HG03064 (cell line): ENCODE measurements around the gene LDLRAD4.
A peak's percentile ranks its signal among the peaks of the same experiment; 100 is the strongest.

Experiments
- ATAC-seq: cut with Tn5 transposase; IDR thresholded peaks from one replicate; pipeline ENCODE4 v1.9.1; 2021; ENCODE audit warnings: low read depth; ENCODE audit not compliant: unreplicated experiment

Gene LDLRAD4

GRCh38 chr18:13493725-13494124 is 275.2 kb downstream of the LDLRAD4 start:
- no peak for ATAC-seq

- ATAC-seq = no peak
Measured at GRCh38 chr18:13494871-13495445, 276.4 kb downstream of the LDLRAD4 start.

GRCh38 chr18:13495961-13496360 is 277.4 kb downstream of the LDLRAD4 start:
- ATAC-seq = no peak

- no peak for ATAC-seq
Measured at GRCh38 chr18:13496691-13497281, 278.2 kb downstream of the LDLRAD4 start.

GRCh38 chr18:13499803-13500202 is 281.2 kb downstream of the LDLRAD4 start:
- ATAC-seq = no peak

GRCh38 chr18:13500227-13500865 is 281.8 kb downstream of the LDLRAD4 start:
- ATAC-seq = no peak

GRCh38 chr18:13500869-13501542 is 282.4 kb downstream of the LDLRAD4 start:
- no peak for ATAC-seq

- no peak for ATAC-seq
Measured at GRCh38 chr18:13501543-13501887, 283.0 kb downstream of the LDLRAD4 start.

- ATAC-seq = peak; percentile 92
Measured at GRCh38 chr18:13501891-13502290, 283.3 kb downstream of the LDLRAD4 start.

- ATAC-seq = no peak
Measured at GRCh38 chr18:13502585-13502984, 284.0 kb downstream of the LDLRAD4 start.

GRCh38 chr18:13503836-13504235 is 285.3 kb downstream of the LDLRAD4 start:
- ATAC-seq = no peak

GRCh38 chr18:13505780-13506345 is 287.3 kb downstream of the LDLRAD4 start:
- ATAC-seq = no peak

GRCh38 chr18:13510594-13510993 is 292.0 kb downstream of the LDLRAD4 start:
- ATAC-seq = no peak

GRCh38 chr18:13511961-13512577 is 293.5 kb downstream of the LDLRAD4 start:
- no peak for ATAC-seq

GRCh38 chr18:13513021-13513420 is 294.5 kb downstream of the LDLRAD4 start:
- ATAC-seq = no peak

- ATAC-seq = no peak
Measured at GRCh38 chr18:13513481-13513880, 294.9 kb downstream of the LDLRAD4 start.

- no peak for ATAC-seq
Measured at GRCh38 chr18:13514558-13514957, 296.0 kb downstream of the LDLRAD4 start.

GRCh38 chr18:13516855-13517254 is 298.3 kb downstream of the LDLRAD4 start:
- ATAC-seq = no peak

- no peak for ATAC-seq
Measured at GRCh38 chr18:13517369-13517768, 298.8 kb downstream of the LDLRAD4 start.

- ATAC-seq = no peak
Measured at GRCh38 chr18:13518382-13518781, 299.8 kb downstream of the LDLRAD4 start.

GRCh38 chr18:13520306-13520705 is 301.7 kb downstream of the LDLRAD4 start:
- ATAC-seq = no peak
